Stimulated activated CD4-positive, alpha-beta T cell treated with anti-CD3 and anti-CD28 coated beads, Interleukin-12 subunit alpha, Interleukin-12 subunit beta, amount 100 ng/mL, for 24 hours (primary cell): Measurements from ENCODE around the gene CWF19L1.

Experiments used
- DNase-seq, 2 experiments: peaks; one replicate each; pipeline ENCODE4 v3.0.0-alpha.2; 2020; ENCODE audit warnings: low read depth in 2 of 2

The CWF19L1 gene

GRCh38 chr10:100182908-100183307, 84.5 kb downstream of the CWF19L1 start:
- no peak for DNase-seq
